Esophagus squamous epithelium (tissue), 4 donors: ENCODE results near the gene EID3.

ENCODE experiments used
- CTCF ChIP-seq, 6 experiments: fragments of 450-650 bp in 4 of 6; fragments of 200-600 bp in 2 of 6; sonication (generic) in 2 of 6; IDR thresholded peaks; one replicate each; pipeline ENCODE4 v1.5.1; 2016 to 2019; ENCODE audit warnings: antibody characterized with exemption in 6 of 6, mild to moderate bottlenecking in 4 of 6, moderate library complexity in 4 of 6
- POLR2A ChIP-seq, 4 donors: fragments of 450-650 bp; IDR thresholded peaks; one replicate each; pipeline ENCODE4 v1.6.1; 2017; ENCODE audit warnings: antibody characterized with exemption in 4 of 4, mild to moderate bottlenecking in 4 of 4, moderate library complexity in 3 of 4

GRCh38 chr12:104315326-104316224, 12.0 kb downstream of the EID3 start:
- TF ChIP-seq CTCF (IDR thresholded peaks at IDR 0.05) (no peak), POLR2A (IDR thresholded peaks at IDR 0.05) (no peak)
